B cell (primary cell): ENCODE results near the gene CCND2. TPM values are rescaled to one million over a fixed set of nuclear protein-coding genes. Genes with fewer than 3 reads are reported as not detected.

Source experiments
- ATAC-seq: fragments of 200-7000 bp; cut with Tn5 transposase; one replicate; pipeline ENCODE4 v1.10.0; 2021; ENCODE audit warnings: low read depth, mild to moderate bottlenecking, moderate number of reproducible peaks, moderate library complexity
- CTCF ChIA-PET: fragments of 350-600 bp; sonication (Branson Sonifier 250); formaldehyde crosslinking; loops from one replicate; lab custom pipeline; 2021; ENCODE audit warnings: antibody characterized with exemption, inconsistent platforms; lab: Charles Lee
- POLR2A ChIA-PET: fragments of 350-600 bp; sonication (Branson Sonifier 250); formaldehyde crosslinking; loops from one replicate; lab custom pipeline; 2021; ENCODE audit warnings: antibody characterized with exemption; lab: Charles Lee
- DNase-seq: peaks from one replicate; pipeline ENCODE4 v3.0.0; 2013
- H2AFZ ChIP-seq: 2 replicates; pipeline ENCODE4 v1.6.1; 2012; ENCODE audit warnings: mild to moderate bottlenecking, low read depth, low read length; ENCODE audit not compliant: insufficient read depth, poor library complexity, severe bottlenecking
- H3K27ac ChIP-seq, 2 donors: 1 replicate in 1 of 2; 2 replicates in 1 of 2; pipeline ENCODE4 v1.5.1; 2012 to 2013; ENCODE audit warnings: low read length in 2 of 2, mild to moderate bottlenecking in 2 of 2, moderate library complexity in 1 of 2
- H3K27me3 ChIP-seq, 4 experiments: fragments of 200-600 bp in 1 of 4; sonication (generic) in 1 of 4; replicated peaks in 1 of 4; 1 replicate in 2 of 4; 2 replicates in 2 of 4; pipeline versions ENCODE4 v1.6.1 to v1.7.0; 2013 to 2016; ENCODE audit warnings: low read length in 3 of 4, mild to moderate bottlenecking in 2 of 4, mixed read lengths in 1 of 4, moderate library complexity in 1 of 4; ENCODE audit not compliant: insufficient read depth in 4 of 4, control insufficient read depth in 3 of 4; ENCODE audit errors: control extremely low read depth in 1 of 4
- H3K36me3 ChIP-seq, 2 experiments: replicated peaks in 1 of 2; 1 replicate in 1 of 2; 2 replicates in 1 of 2; pipeline versions ENCODE4 v1.6.1 to v1.7.1; 2013; ENCODE audit warnings: low read length in 1 of 2; ENCODE audit not compliant: insufficient read depth in 2 of 2, control insufficient read depth in 1 of 2; ENCODE audit errors: control extremely low read depth in 1 of 2, extremely low read depth in 1 of 2
- H3K4me1 ChIP-seq, 2 donors: fragments of 200-600 bp in 1 of 2; sonication (generic) in 1 of 2; 1 replicate in 1 of 2; 2 replicates in 1 of 2; pipeline versions ENCODE4 v1.5.1 to v1.6.1; 2013 to 2017; ENCODE audit warnings: low read length in 2 of 2; ENCODE audit not compliant: control insufficient read depth in 2 of 2, insufficient read depth in 2 of 2
- H3K4me2 ChIP-seq: replicated peaks from 2 replicates; pipeline ENCODE3; 2012; ENCODE audit warnings: mild to moderate bottlenecking, low read depth, low read length; ENCODE audit not compliant: poor library complexity, severe bottlenecking
- H3K4me3 ChIP-seq, 5 experiments: fragments of 200-600 bp in 1 of 5; sonication (generic) in 1 of 5; 1 replicate in 3 of 5; 2 replicates in 2 of 5; pipeline versions ENCODE4 v1.5.1 to v1.7.0; 2011 to 2016; ENCODE audit warnings: low read length in 4 of 5, mild to moderate bottlenecking in 4 of 5, low read depth in 2 of 5, control low read depth in 1 of 5, moderate library complexity in 1 of 5; ENCODE audit not compliant: insufficient read depth in 1 of 5; ENCODE audit errors: control extremely low read depth in 1 of 5, extremely low read depth in 1 of 5
- H3K79me2 ChIP-seq: fragments of 200-600 bp; sonication (generic); one replicate; pipeline ENCODE4 v1.6.0; 2016; ENCODE audit warnings: low read length; ENCODE audit not compliant: control insufficient read depth, insufficient read depth
- H3K9ac ChIP-seq: fragments of 200-600 bp; sonication (generic); 2 replicates; pipeline ENCODE4 v1.6.1; 2017; ENCODE audit warnings: mild to moderate bottlenecking, low read length, moderate library complexity
- H3K9me3 ChIP-seq, 3 donors: one replicate each; pipeline versions ENCODE4 v1.6.1 to v1.7.1; 2013; ENCODE audit warnings: low read length in 2 of 3; ENCODE audit not compliant: control insufficient read depth in 2 of 3, insufficient read depth in 1 of 3; ENCODE audit errors: control extremely low read depth in 1 of 3
- H4K20me1 ChIP-seq: 2 replicates; pipeline ENCODE4 v1.6.0; 2012; ENCODE audit warnings: mild to moderate bottlenecking, low read length; ENCODE audit not compliant: insufficient read depth, control insufficient read depth, poor library complexity, severe bottlenecking
- H3K27ac Mint-ChIP-seq: one replicate; pipeline ENCODE4 v1.8.0; 2021; ENCODE audit warnings: mixed read lengths
- H3K27me3 Mint-ChIP-seq: one replicate; pipeline ENCODE4 v1.8.0; 2021; ENCODE audit warnings: mixed read lengths
- H3K4me1 Mint-ChIP-seq: one replicate; pipeline ENCODE4 v1.8.0; 2021; ENCODE audit warnings: mixed read lengths
- H3K4me3 Mint-ChIP-seq: one replicate; pipeline ENCODE4 v1.8.0; 2021; ENCODE audit warnings: mixed read lengths
- H3K9me3 Mint-ChIP-seq: one replicate; pipeline ENCODE4 v1.8.0; 2022; ENCODE audit warnings: mixed read lengths; ENCODE audit not compliant: insufficient read depth
- CTCF ChIP-seq: fragments of 200-600 bp; IDR thresholded peaks from one replicate; pipeline ENCODE4 v1.8.0; 2022; ENCODE audit warnings: antibody characterized with exemption, mild to moderate bottlenecking
- EZH2 ChIP-seq: IDR thresholded peaks from 2 replicates; pipeline ENCODE4 v1.6.1; 2012; ENCODE audit warnings: borderline replicate concordance, low read depth, mild to moderate bottlenecking, moderate library complexity, low read length; ENCODE audit not compliant: insufficient read depth, poor library complexity, severe bottlenecking
- WGBS: methylation state at CpG from one replicate; pipeline ENCODE4 v1.1.5; 2013; ENCODE audit warnings: missing lambda C conversion rate; ENCODE audit not compliant: insufficient coverage; 5-methylcytosine and 5-hydroxymethylcytosine counted together
- intact Hi-C: fragments of 100-400 bp; cut with micrococcal nuclease; formaldehyde crosslinking; loops from one replicate; pipeline ENCODE4 v1.10.0; 2022
- polyA plus RNA-seq: library from polyadenylated mRNA; depleted of rRNA; stranded (reverse); fragments of >200 nt; gene quantifications from 2 replicates; pipeline ENCODE4 v1.2.3, GENCODE V29; 2012
- total RNA-seq, 2 donors: library from RNA; stranded (reverse); fragments of 120-200 nt in 1 of 2; gene quantifications; 1 replicate in 1 of 2; 2 replicates in 1 of 2; pipeline versions ENCODE4 v1.2.3 to v1.2.4, GENCODE V29; 2013 to 2022

Gene CCND2
- total and polyA plus RNA-seq, 2 donors (not counting 1 experiment from before 2014, with no cell fraction given), result 9.2 to 20.6 TPM

DNA sequence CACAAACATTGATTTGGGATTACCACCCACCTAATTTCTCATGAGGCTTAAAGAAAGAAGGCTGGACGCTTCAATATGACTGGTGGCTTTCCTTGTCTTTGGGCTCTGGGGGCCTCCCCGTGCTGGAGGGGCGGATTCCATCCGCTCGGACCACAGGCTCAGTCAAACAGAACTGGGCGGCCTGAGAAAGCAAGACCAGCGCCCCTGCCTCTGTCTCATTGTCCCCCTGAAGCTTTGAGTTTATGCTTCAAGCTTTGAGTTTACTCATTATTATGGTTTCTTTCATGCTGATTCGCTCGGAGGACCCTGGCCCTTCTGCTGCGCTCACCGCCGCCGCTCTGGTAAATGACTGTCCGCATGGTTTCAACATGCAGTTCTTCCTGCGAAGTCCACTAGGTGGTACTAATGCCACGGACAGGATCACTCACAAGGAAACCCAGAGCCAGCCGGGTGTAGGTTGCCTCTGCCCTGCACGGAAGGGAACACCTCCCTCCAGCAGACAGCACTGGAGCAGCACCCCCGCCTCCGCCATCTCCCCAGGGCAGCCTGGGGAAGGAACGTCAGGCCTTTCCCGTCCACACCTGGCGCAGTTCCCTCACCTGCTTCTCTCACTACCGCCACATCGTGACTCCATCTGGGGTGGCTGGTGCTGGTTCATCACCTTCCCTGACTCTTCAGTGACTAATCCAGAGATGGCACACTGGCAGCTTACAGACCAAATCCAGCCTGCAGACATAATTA lies 34.2 kb downstream of the CCND2 start:
- ATAC-seq, result peak; percentile 41
- H3K36me3 ChIP-seq, result peaks cover 4 to 30% of the 10 kb centered on the region in 2 experiments

More for the DNA sequence above, 34.2 kb downstream of the CCND2 start:
- H3K4me1 ChIP-seq, result no peaks in the 10 kb centered on the region
- H3K27ac Mint-ChIP-seq, result no peak overlapping the region
- H3K9me3 ChIP-seq, result no peaks in the 10 kb centered on the region
- peak; percentile 29 for DNase-seq
- H3K4me1 Mint-ChIP-seq, result no peaks in the 10 kb centered on the region
- no peaks in the 10 kb centered on the region for H4K20me1 ChIP-seq
- H3K27me3 Mint-ChIP-seq, result no peaks in the 10 kb centered on the region
- H3K79me2 ChIP-seq, result no peaks in the 10 kb centered on the region
- H3K4me3 Mint-ChIP-seq, result no peak overlapping the region
- H3K9me3 Mint-ChIP-seq, result no peaks in the 10 kb centered on the region
- H3K9ac ChIP-seq, result no peak overlapping the region
- no peaks in the 10 kb centered on the region for H3K27me3 ChIP-seq
- TF ChIP-seq EZH2, result no peak
- no peak for TF ChIP-seq CTCF
- H3K4me3 ChIP-seq, result no peak overlapping the region
- no peak overlapping the region for H3K4me2 ChIP-seq
- 73% methylated on average over 24 of the region's 25 CpGs for WGBS
- ChIA-PET POLR2A (no interaction called here), CTCF (interaction anchor here (0.6 kb wide), 1 partner anchor 47 kb away, joined by 4 read pairs; no protein-coding TSS in a partner anchor)
- intact Hi-C loops, result loop anchor here (1.0 kb wide), 1 partner anchor 220 kb away; no protein-coding TSS in a partner anchor
- H2AFZ ChIP-seq, result no peak overlapping the region
- no peak overlapping the region for H3K27ac ChIP-seq
